Naive thymus-derived CD4-positive, alpha-beta T cell (primary cell): ENCODE data around the gene PPP4R3A. TPM values are rescaled to one million over a fixed set of nuclear protein-coding genes. Genes with fewer than 3 reads are reported as not detected.
A peak's percentile ranks its signal among the peaks of the same experiment; 100 is the strongest.

Experiments
- ATAC-seq: fragments of 150-1000 bp; cut with Tn5 transposase; 2 replicates; pipeline ENCODE4 v1.10.0; 2021; ENCODE audit warnings: mild to moderate bottlenecking, moderate library complexity
- CTCF ChIA-PET: fragments of 350-600 bp; sonication (Branson Sonifier 250); formaldehyde crosslinking; loops from one replicate; lab custom pipeline; 2021; ENCODE audit warnings: antibody characterized with exemption; lab: Charles Lee
- POLR2A ChIA-PET: fragments of 350-600 bp; sonication (Branson Sonifier 250); formaldehyde crosslinking; loops from one replicate; lab custom pipeline; 2021; ENCODE audit warnings: antibody characterized with exemption, inconsistent platforms; lab: Charles Lee
- DNase-seq, 9 donors: peaks; one replicate each; pipeline versions ENCODE4 v3.0.0 to v3.0.0-alpha.2; 2020 to 2022; ENCODE audit warnings: mixed read lengths in 1 of 9
- H3K27ac ChIP-seq: one replicate; pipeline ENCODE4 v1.7.0; 2013; ENCODE audit warnings: mild to moderate bottlenecking, low read depth, low read length, moderate library complexity
- H3K27me3 ChIP-seq, 2 donors: one replicate each; pipeline ENCODE4 v1.7.0; 2013; ENCODE audit warnings: low read length in 2 of 2, mild to moderate bottlenecking in 2 of 2, moderate library complexity in 2 of 2; ENCODE audit not compliant: control insufficient read depth in 2 of 2, insufficient read depth in 2 of 2
- H3K36me3 ChIP-seq, 3 experiments: 1 replicate in 2 of 3; 2 replicates in 1 of 3; pipeline ENCODE4 v1.7.0; 2013; ENCODE audit warnings: low read length in 3 of 3, mild to moderate bottlenecking in 3 of 3, moderate library complexity in 1 of 3; ENCODE audit not compliant: insufficient read depth in 3 of 3, control insufficient read depth in 2 of 3
- H3K4me1 ChIP-seq, 2 donors: one replicate each; pipeline ENCODE4 v1.7.0; 2013; ENCODE audit warnings: low read length in 2 of 2, mild to moderate bottlenecking in 2 of 2, moderate library complexity in 1 of 2; ENCODE audit not compliant: control insufficient read depth in 2 of 2, insufficient read depth in 2 of 2
- H3K4me3 ChIP-seq: 2 replicates; pipeline ENCODE4 v1.7.0; 2013; ENCODE audit warnings: mild to moderate bottlenecking, low read length
- H3K9me3 ChIP-seq, 3 experiments: 1 replicate in 2 of 3; 2 replicates in 1 of 3; pipeline ENCODE4 v1.7.0; 2013; ENCODE audit warnings: low read length in 3 of 3; ENCODE audit not compliant: control insufficient read depth in 2 of 3
- H3K27ac Mint-ChIP-seq, 9 donors: one replicate each; pipeline ENCODE4 v1.8.0; 2020 to 2022; ENCODE audit warnings: mixed read lengths in 9 of 9, mild to moderate bottlenecking in 8 of 9, moderate library complexity in 5 of 9, inconsistent platforms in 2 of 9
- H3K27me3 Mint-ChIP-seq, 5 donors: one replicate each; pipeline ENCODE4 v1.8.0; 2021 to 2022; ENCODE audit warnings: mixed read lengths in 5 of 5, mild to moderate bottlenecking in 1 of 5
- H3K36me3 Mint-ChIP-seq, 5 donors: one replicate each; pipeline ENCODE4 v1.8.0; 2020 to 2022; ENCODE audit warnings: mixed read lengths in 5 of 5, mild to moderate bottlenecking in 3 of 5, inconsistent platforms in 1 of 5
- H3K4me1 Mint-ChIP-seq, 7 donors: one replicate each; pipeline ENCODE4 v1.8.0; 2020 to 2022; ENCODE audit warnings: mixed read lengths in 7 of 7, mild to moderate bottlenecking in 3 of 7, inconsistent platforms in 1 of 7
- H3K4me3 Mint-ChIP-seq, 10 donors: one replicate each; pipeline ENCODE4 v1.8.0; 2020 to 2022; ENCODE audit warnings: mild to moderate bottlenecking in 10 of 10, mixed read lengths in 10 of 10, moderate library complexity in 6 of 10, inconsistent platforms in 2 of 10
- H3K9me3 Mint-ChIP-seq, 11 donors: one replicate each; pipeline ENCODE4 v1.8.0; 2020 to 2022; ENCODE audit warnings: mixed read lengths in 11 of 11, mild to moderate bottlenecking in 4 of 11, inconsistent platforms in 1 of 11, moderate library complexity in 1 of 11
- intact Hi-C, 2 donors: fragments of 100-400 bp; cut with micrococcal nuclease; formaldehyde crosslinking; loops; one replicate each; pipeline ENCODE4 v1.15.1; 2023
- polyA plus RNA-seq, 2 donors: library from polyadenylated mRNA; unstranded; fragments of 300-500 nt; fragmentation: Illumina TruSeq; gene quantifications; one replicate each; pipeline ENCODE4 v1.2.3, GENCODE V29; 2021
- total RNA-seq, 6 experiments: library from RNA in 5 of 6; stranded (reverse) in 5 of 6; gene quantifications; 1 replicate in 5 of 6; 2 replicates in 1 of 6; pipeline ENCODE4 v1.2.3 and lab custom pipeline; 2021 to 2026

The PPP4R3A gene
- total RNA-seq (100 to 1,000 TPM; 129 to 214 (median 167) TPM), polyA plus RNA-seq (100 to 1,000 TPM in 1 of 2 donors, 10 to 100 TPM in 1; 81.5 to 156 TPM), total RNA-seq (lab: John Stamatoyannopoulos, UW) (289 reads per million, percentile 96 among the genes with 10 or more reads in this experiment)

DNA sequence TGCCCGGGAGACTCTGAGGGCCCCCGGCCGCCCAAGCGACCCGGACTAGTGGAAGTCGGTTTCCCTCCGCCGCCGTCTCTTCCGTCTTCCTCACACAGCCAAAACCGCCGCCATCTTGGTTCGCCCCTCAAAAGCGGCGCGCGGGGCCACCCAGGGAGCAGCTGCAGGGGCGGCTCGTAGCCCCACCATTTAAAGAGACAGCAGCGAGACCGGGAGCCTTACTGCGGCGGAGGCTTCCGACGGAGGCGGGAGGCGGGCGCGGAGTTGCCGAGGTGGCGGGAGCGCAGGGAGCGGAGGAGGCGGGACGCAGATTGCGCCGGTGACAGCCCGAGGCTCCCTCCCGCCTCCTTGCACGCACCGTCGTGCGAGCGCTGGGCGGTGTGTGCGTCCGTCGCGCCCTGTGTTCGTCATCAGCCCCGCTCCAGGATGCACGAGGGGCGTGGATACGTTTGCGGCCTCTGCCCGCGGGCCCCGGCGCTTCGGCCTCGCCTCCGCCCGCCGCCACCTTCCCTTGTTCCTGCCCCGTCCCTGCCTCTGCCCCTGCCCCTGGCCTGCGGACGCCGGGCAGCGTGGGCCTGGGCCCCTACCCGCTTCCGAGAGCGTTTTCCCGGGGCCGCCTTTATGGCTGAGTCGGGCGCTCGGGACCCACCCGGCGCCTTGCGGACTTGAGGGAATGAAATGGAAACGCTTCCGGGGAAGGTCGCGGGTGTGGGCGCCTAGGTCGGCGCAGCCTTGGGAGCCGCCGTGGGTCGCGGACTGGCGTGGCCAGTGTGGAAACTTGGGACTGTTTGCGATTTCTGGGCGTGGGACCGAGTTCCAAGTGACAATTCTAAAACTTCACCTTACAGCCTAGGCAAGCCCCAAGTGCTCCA, at the start of gene PPP4R3A:
TSS of gene PPP4R3A (minus strand) at position 140 of the 872 bp plus-strand sequence. CDS start 663 bp downstream, outside the sequence.
- peak; percentile 92 for ATAC-seq
- Histone ChIP-seq H3K27ac (peak within 1 kb of the TSS; percentile 99), H3K27me3 (no peaks in the 10 kb centered on the region), H3K4me3 (peak within 1 kb of the TSS; percentile 62), H3K9me3 (no peaks in the 10 kb centered on the region), H3K36me3 (peaks cover 0 to 21% (median 0%) of the 10 kb centered on the region in 3 experiments), H3K4me1 (peaks cover 14 to 22% of the 10 kb centered on the region in 2 donors)
- H3K4me3 Mint-ChIP-seq, result peak within 1 kb of the TSS; percentile 93 to 100 (median 98)
- CTCF ChIA-PET, result interaction anchor here (0.8 to 1.0 kb wide), 2 partner anchors 502 to 752 kb away, joined by 3 read pairs; no protein-coding TSS in a partner anchor
- peaks cover 4 to 22% (median 16%) of the 10 kb centered on the region in 5 donors for H3K36me3 Mint-ChIP-seq
- POLR2A ChIA-PET, result interaction anchor here (0.6 to 2.4 kb wide), 15 partner anchors 9 to 596 kb away, joined by 3 to 13 read pairs (median 4); partner anchors contain the start of genes ATXN3, RPS6KA5, TC2N and TRIP11
- peaks cover 15 to 38% (median 32%) of the 10 kb centered on the region in 7 donors for H3K4me1 Mint-ChIP-seq
- no peaks in the 10 kb centered on the region for H3K9me3 Mint-ChIP-seq
- peak within 1 kb of the TSS; percentile 100 for H3K27ac Mint-ChIP-seq
- H3K27me3 Mint-ChIP-seq, result no peaks in the 10 kb centered on the region
- intact Hi-C loops, result loop anchor here (1.0 to 10.0 kb wide), 19 partner anchors 64 to 1556 kb away; partner anchors contain the start of genes ATXN3 (in 2 of the 2), CALM1 (in 2 of the 2), TRIP11 (in 2 of the 2) and CCDC88C (in 1 of the 2)
- peak; percentile 86 to 96 (median 95) for DNase-seq

GRCh38 chr14:91555531-91555930, 45.4 kb upstream of the PPP4R3A start:
- Mint-ChIP-seq H3K36me3 (peaks cover 3 to 26% (median 12%) of the 10 kb centered on the region in 5 donors), H3K4me3 (no peak overlapping the region), H3K4me1 (no peaks in the 10 kb centered on the region), H3K9me3 (peaks cover 3 to 22% (median 12%) of the 10 kb centered on the region in 11 donors), H3K27me3 (peaks cover 6 to 14% (median 7%) of the 10 kb centered on the region in 5 donors), H3K27ac (no peak overlapping the region)
- no peaks in the 10 kb centered on the region for H3K4me1 ChIP-seq
- POLR2A ChIA-PET, result no interaction called here
- DNase-seq (no peak), ATAC-seq (no peak)
- CTCF ChIA-PET, result interaction anchor here (0.5 kb wide), 1 partner anchor 356 kb away, joined by 3 read pairs; no protein-coding TSS in a partner anchor
- intact Hi-C loops, result no loop called here
- peaks cover 0 to 4% (median 0%) of the 10 kb centered on the region in 3 experiments for H3K9me3 ChIP-seq
- H3K36me3 ChIP-seq, result no peaks in the 10 kb centered on the region
- no peak overlapping the region for H3K4me3 ChIP-seq
- H3K27me3 ChIP-seq, result no peaks in the 10 kb centered on the region
- no peak overlapping the region for H3K27ac ChIP-seq

GRCh38 chr14:91554535-91555332, 44.6 kb upstream of the PPP4R3A start:
- Histone ChIP-seq H3K4me3 (no peak overlapping the region), H3K27ac (no peak overlapping the region), H3K36me3 (no peaks in the 10 kb centered on the region), H3K4me1 (no peaks in the 10 kb centered on the region), H3K9me3 (peaks cover 0 to 4% (median 0%) of the 10 kb centered on the region in 3 experiments), H3K27me3 (no peaks in the 10 kb centered on the region)
- Mint-ChIP-seq H3K4me3 (no peak overlapping the region), H3K36me3 (peaks cover 3 to 26% (median 12%) of the 10 kb centered on the region in 5 donors), H3K9me3 (peaks cover 3 to 19% (median 12%) of the 10 kb centered on the region in 11 donors), H3K4me1 (no peaks in the 10 kb centered on the region), H3K27ac (no peak overlapping the region), H3K27me3 (peaks cover 6 to 14% (median 7%) of the 10 kb centered on the region in 5 donors)
- CTCF ChIA-PET, result interaction anchor here (0.5 kb wide), 1 partner anchor 356 kb away, joined by 3 read pairs; no protein-coding TSS in a partner anchor
- ATAC-seq (no peak), DNase-seq (no peak)
- POLR2A ChIA-PET, result no interaction called here
- intact Hi-C loops, result no loop called here

DNA sequence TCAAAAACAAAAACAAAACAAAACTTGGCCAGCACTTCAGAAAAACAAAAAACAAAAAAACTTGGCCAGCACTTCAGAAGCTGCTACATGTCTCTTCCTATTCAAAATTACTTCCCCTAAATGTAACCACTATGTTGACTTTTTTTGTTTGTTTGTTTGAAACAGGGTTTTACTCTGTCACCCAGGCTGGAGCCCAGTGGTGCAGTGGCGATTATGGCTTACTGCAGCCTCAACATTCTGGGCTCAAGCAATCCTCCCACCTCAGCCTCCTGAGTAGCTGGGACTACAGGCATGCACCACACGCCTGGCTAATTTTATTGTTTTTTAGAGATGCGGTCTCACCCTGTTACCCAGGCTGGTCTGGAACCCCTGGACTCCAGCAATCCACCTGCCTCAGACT, 38.0 kb upstream of the PPP4R3A start:
- Histone ChIP-seq H3K4me3 (no peak overlapping the region), H3K27ac (no peak overlapping the region), H3K4me1 (no peaks in the 10 kb centered on the region), H3K9me3 (no peaks in the 10 kb centered on the region), H3K27me3 (no peaks in the 10 kb centered on the region), H3K36me3 (no peaks in the 10 kb centered on the region)
- CTCF ChIA-PET, result interaction anchor here (0.6 kb wide), 1 partner anchor 72 kb away, joined by 3 read pairs; no protein-coding TSS in a partner anchor
- no peak for DNase-seq
- intact Hi-C loops, result no loop called here
- Mint-ChIP-seq H3K4me1 (no peaks in the 10 kb centered on the region), H3K9me3 (peaks cover 0 to 4% (median 3%) of the 10 kb centered on the region in 11 donors), H3K27me3 (peaks cover 0 to 12% (median 6%) of the 10 kb centered on the region in 5 donors), H3K4me3 (no peak overlapping the region), H3K27ac (no peak overlapping the region), H3K36me3 (no peaks in the 10 kb centered on the region)
- ATAC-seq, result no peak
- POLR2A ChIA-PET, result no interaction called here

- intact Hi-C loops, result no loop called here
- H3K9me3 Mint-ChIP-seq, result peaks cover 3 to 20% (median 15%) of the 10 kb centered on the region in 11 donors
- CTCF ChIA-PET, result interaction anchor here (0.7 kb wide), 1 partner anchor 122 kb away, joined by 3 read pairs; no protein-coding TSS in a partner anchor
Observed at GRCh38 chr14:91545946-91546716, 36.0 kb upstream of the PPP4R3A start.

More at GRCh38 chr14:91545946-91546716, 36.0 kb upstream of the PPP4R3A start:
- Mint-ChIP-seq H3K4me1 (no peaks in the 10 kb centered on the region), H3K36me3 (peaks cover 0 to 9% (median 2%) of the 10 kb centered on the region in 5 donors), H3K27me3 (peaks cover 0 to 20% (median 6%) of the 10 kb centered on the region in 5 donors), H3K27ac (no peak overlapping the region), H3K4me3 (no peak overlapping the region)
- no peaks in the 10 kb centered on the region for H3K4me1 ChIP-seq
- H3K27me3 ChIP-seq, result no peaks in the 10 kb centered on the region
- no peak for DNase-seq
- POLR2A ChIA-PET, result no interaction called here
- no peak for ATAC-seq
- H3K4me3 ChIP-seq, result no peak overlapping the region
- no peak overlapping the region for H3K27ac ChIP-seq
- H3K36me3 ChIP-seq, result no peaks in the 10 kb centered on the region
- peaks cover 0 to 5% (median 0%) of the 10 kb centered on the region in 3 experiments for H3K9me3 ChIP-seq
